NCI-H2081 (cell line): ENCODE results near the gene SLC23A2.
A peak's percentile ranks its signal among the peaks of the same experiment; 100 is the strongest.

Experiments
- DNase-seq, 2 experiments: peaks; one replicate each; lab custom pipeline; 2025; lab: John Stamatoyannopoulos, UW

The SLC23A2 gene

DNA sequence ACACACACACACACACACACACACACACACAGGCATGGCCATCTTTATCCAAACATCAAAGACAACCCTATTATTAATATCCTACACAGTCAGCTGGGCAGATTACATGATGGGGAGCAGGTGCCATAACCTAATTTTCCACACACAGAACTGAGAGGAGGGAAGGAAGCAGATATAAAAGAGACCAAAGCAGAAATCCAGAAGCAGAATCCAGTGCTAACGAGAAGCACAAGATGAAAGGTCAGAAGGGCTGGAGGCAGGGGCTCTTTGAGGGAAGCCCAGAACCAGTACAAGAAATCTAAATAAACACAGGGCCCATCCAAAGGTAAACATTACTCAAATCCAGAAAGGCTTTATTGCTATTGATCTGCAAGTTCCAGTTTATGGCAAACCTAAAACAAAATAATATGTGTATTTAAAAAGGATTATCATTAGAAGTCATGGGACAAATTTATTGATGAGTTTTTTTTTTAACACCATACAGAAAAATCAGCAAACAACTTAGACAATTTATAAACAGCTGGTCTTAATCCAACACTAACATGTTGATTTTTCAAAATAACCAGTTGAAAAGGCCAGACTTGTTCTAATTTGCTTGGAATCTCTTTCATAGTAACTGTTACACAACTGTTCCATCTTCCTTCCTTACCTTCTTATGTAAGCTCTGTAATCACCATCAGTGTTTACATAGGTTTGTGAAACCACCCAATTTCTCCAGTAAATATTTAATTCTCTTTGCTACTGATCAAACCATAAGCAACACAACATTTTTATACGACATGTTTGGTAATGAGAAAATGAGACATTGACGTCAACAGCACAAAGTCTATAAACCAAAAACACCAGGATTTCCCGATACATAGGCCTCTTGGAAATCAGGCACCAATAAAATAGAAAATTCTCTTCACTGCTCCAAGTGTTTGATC lies 34.2 kb downstream of the SLC23A2 start:
- no peak for DNase-seq

DNA sequence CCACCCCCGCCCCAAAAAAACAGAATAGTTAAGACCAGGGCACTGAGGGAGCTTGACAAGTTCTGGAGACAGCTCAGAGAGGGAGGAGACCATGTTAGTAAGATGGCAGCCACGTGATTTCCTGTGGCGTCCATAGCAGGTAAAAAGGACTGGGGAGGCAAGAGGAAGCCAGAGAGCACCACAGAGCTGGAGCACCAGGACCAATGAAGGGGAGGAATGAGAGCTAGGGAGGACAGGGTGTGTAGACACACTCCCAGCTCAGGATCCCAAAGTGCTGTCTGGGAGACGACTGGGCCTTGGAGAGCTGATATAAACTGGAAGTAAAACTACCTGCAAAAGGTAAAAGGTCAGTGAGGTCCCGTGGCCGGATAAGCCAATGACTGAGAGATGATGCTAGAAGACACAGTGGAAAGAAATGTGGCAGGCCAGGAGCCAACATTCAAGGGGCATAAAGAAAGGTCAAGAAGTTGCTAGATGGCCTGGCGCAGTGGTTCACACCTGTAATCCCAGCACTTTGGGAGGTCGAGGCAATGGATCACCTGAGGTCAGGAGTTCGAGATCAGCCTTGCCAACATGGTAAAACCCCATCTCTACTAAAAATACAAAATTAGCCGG lies 39.0 kb downstream of the SLC23A2 start:
- DNase-seq = no peak

DNA sequence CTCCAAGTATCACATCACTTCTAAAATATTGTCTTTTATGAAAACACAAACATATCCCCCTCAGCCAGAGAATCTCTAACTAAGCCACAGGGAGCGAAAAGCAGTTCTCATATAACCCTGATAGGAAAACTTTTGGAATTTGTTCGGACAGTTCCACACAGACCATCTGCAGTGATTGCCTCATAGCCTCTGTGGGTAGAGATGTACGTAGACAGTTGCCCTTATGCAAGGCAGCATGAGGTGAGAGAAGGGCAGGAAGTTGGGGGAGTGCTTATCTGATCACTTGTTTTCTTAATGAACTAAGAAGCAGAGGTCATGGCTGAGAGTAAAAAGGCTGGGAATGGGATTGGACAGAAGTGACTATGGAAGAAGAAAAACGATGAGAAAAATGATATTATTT lies 39.6 kb downstream of the SLC23A2 start:
- no peak for DNase-seq

DNA sequence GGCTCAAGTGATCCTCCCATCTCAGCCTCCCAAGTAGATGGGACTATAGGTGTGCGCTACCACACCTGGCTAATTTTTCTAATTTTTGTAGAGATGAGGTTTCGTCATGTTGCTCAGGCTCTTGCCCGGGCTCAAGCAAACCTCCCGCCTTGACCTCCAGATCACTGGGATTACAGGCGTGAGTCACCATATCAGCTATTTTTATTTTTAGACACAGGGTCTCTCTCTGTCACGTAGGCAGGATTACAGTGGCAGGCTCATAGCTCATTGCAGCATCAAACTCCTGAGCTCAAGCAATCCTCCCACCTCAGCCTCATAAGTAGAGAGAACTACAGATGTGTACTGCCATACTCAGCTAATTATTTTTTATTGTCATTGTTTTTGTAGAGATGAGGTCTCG lies 41.7 kb downstream of the SLC23A2 start:
- DNase-seq = no peak

- no peak for DNase-seq
Measured at GRCh38 chr20:4957939-4958362, 43.4 kb downstream of the SLC23A2 start.

DNA sequence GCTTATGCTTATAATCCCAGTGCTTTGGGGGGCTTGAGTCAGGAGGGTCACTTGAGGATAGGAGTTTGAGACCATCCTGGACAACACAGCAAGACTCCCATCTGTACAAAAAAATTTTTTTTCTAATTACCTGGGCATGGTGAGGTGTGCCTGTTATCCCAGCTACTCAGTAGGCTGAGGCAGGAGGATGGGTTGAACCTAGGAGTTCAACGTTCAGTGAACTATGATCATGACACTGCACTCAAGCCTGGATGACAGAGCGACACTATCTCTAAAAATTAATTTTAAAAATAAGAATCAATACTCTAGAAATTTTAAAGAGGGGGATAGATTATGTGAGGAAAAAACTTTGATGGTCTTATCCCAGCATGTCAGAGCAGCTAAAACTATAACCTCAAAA lies 44.1 kb downstream of the SLC23A2 start:
- DNase-seq = no peak

DNA sequence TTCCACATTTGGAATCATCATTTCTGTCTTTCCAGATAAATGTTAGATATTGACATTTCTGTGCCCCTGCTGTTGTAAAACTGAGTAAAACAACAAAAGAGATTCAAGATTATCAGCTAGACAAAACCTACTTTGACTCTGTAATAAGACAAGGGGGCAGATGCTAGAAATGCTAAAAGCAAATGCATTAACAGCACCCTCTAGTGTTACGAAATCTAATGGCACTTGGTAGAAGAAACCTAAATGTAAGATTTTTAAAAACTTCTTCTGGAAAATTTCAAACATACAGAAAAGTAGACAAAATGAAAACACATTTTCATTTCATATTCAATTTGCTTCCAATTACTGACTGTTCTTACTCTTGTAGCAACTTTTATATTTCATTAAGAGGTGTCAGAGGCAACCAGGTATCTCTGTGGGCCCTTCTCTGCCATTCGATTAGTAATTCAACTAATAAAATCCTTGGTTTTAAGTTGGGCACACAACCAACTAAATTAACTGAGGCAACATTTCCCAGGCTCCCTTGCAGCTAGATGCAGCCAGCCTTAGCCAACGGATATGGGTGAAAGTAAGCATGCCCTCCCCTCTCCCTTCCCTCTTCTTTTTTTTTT lies 45.0 kb downstream of the SLC23A2 start:
- peak; percentile 30 to 48 for DNase-seq

GRCh38 chr20:4953881-4954280 lies 47.4 kb downstream of the SLC23A2 start:
- no peak for DNase-seq

- no peak for DNase-seq
Measured at GRCh38 chr20:4952229-4952628, 49.1 kb downstream of the SLC23A2 start.

- DNase-seq = no peak
Measured at GRCh38 chr20:4951299-4951698, 50.0 kb downstream of the SLC23A2 start.

GRCh38 chr20:4950841-4951240 lies 50.5 kb downstream of the SLC23A2 start:
- DNase-seq = no peak

DNA sequence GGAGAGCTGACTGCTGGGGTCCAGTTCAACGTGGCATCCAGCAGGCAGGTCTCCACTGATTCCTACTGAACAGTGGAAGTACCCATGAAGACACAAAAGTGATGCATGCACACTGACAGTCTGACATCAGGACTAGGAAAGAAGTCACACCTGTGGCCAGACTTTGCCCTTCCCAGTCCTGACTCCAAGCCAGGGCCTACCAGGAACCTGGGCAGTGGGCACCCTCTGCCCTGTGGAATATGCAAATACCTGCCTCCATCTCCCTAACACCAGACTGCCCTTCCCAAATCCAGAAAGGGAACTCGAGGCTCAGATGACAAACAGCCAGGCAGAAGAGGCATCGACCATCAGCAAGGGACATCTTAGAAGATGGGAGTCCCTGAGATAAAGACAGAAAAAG lies 50.9 kb downstream of the SLC23A2 start:
- DNase-seq = no peak

GRCh38 chr20:4949833-4950178 lies 51.5 kb downstream of the SLC23A2 start:
- DNase-seq = no peak

DNA sequence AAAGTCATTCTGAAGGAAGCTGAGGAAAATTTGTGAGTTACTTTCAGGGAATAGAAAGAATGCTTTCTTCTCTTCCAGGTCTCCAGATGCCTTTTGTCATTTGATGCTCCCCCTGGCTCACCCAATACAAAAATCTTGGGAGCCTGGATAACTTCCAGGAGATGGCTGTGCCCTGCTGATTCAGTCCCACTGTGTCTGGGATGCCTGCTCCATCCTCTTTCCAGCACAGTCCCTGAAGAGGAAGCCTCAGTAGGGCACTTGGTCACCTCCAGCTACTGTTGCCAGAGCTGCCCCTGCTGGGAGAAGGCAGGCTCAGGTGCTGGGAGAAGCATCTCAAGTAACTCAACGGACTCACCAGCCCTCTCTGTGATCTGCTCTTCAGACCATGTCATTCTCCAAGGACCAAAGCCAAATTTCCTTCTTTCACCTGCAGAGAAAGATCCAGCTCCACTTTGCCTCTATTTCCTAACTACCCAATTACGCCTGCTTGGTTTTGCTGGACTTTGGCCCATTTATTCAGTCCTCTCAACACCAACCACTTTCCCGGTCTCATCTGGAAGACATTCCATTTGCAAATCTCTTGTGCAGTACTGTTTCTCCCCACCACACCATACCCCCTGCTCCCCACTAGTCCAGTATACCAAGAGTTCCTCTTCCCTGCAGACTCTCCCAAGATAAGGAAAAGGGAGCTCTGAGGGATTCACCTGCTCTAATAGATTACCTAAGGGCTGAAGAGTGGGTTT lies 53.3 kb downstream of the SLC23A2 start:
- DNase-seq = no peak

- DNase-seq = no peak
Measured at GRCh38 chr20:4946986-4947385, 54.3 kb downstream of the SLC23A2 start.

DNA sequence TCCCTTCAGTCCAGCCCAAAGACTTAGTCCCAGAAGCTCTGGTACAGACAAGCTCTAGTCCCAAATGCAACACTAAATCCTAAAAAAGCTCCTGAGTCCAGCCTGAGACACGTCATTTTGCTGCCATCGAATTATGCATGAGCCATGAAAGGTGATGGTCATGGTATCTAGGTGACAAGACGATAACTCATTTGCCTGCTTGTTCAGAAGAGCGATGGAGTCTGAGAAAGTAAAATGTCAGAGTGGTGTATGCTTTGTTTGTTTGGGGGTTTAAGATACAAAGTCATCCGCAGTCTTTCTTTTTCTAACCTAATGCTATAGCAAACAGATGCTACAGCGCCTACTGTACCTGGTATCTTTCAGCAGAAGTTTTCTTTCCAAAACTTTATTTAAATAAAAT lies 54.7 kb downstream of the SLC23A2 start:
- DNase-seq = no peak

DNA sequence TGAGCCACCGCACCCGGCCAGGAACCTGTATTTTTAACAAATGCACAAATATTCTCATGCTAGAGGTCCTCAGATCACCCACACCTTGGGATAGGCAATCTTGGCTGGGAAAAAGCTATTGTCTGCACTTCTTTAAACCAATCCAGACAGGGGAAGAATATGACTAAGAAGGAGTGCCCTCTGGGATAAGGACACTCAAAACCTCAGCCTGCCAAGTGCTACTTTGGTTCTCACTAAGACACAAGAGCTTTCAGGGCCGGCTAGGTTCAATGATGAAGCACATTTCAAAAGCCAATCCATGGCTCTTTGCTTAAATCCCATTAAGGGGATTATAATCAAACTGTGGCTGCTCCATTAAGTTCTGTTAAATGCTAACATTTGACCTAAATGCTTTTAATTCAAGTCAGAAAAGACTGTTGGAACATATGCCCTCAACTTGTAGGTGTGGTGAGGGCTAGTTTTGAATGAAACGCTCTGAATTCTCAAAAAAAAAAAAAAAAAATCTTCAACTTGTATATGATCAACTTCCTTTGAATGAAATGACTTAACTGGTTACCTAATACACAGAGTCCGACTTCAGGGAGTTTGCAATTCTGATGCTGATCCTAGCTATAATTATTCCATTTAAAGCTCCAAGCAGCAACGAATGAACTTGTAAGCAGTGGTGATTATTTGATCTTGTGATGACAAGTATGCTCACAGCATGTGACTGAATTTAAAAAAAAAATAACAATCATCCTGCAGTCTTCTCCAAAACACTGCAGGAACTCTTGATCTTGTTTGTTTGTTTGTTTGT lies 56.6 kb downstream of the SLC23A2 start:
- DNase-seq = no peak

DNA sequence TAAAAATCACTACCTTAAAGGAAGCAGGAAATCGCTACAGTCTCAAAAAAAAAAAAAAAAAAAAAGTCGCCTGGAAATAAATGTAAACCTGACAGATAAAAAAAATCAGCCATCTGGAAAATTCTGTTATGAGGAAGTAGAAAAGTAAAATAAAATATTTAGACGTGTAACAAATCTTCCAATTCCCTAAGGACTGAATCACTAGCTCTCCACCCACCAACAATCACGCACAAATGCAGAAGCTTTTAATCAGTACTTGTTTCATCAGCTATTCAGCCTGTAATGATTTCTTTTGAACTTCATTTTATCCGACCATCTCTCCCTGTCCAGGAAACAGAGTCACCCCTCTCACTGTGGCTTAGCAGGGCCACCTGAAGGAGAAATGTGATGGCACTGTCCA lies 59.0 kb downstream of the SLC23A2 start:
- DNase-seq = no peak

DNA sequence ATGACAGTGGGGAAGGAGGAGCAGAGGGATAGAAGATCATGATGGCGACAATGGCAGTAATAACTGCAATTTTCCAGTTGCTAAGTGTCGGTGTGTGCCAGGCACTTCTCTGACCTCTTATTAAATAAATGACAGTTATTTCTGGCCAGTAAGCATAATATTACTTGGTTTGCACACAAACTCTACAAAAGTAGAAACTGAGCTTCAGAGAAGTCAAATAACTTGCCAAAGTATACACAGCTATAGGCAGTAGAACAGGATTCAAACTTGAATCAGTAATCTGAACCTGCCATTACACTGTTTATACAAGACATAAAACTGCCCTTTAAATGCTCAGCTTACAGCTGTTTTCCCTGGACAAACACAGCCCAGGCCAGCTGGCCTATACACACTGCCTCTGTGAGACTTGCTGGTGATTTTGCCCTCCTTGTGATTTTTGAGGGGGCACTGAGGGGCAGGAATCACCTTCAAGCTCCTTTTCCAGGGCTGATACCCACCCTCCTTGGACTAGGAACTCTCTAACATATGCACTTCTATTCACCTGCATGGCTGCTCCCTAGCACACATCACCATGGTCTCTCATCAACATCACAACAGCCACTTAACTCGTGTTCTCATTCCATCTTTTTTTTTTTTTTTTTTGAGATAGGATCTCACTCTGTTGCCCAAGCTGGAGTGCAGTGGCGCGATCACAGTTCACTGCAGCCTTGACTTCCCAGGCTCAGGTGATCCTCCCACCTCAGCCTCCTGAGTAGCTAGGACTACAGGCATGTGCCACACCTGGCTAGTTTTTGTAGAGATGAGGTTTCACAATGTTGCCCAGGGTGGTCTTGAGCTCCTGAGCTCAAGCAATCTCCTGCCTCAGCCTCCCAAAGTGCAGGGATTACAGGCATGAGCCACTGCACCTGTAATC lies 63.6 kb downstream of the SLC23A2 start:
- DNase-seq = peak; percentile 70 to 92

DNA sequence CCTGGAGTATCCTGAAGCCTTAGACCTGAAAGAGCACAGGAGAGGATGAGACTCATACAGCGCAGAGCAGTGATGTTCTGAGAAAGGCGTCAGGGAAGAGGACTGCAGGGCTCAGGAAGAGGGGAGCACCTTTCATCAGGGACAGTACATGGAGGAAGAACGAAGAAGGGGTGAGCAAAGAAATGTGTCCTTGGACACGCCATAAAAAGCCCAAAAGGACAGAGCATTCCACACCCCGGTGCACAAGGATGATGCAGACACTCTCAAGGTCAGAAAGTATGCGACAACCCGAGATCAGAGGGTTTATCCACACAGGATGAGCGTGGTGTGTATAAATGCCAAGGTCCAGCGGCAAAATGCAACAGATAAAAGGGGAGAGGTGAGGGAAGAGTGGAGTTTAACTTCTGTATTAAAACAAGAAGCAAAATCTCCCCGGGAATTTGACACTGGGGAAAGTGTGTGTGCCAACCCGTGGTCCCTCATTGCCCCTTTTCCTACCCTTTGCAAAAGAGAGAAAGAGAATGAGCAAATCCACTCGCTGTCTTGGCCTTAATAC lies 64.4 kb downstream of the SLC23A2 start:
- no peak for DNase-seq
